ENCODE measurements around the gene LRRC10. TPM values are rescaled to one million over a fixed set of nuclear protein-coding genes. Genes with fewer than 3 reads are reported as not detected.

The LRRC10 gene
- total RNA-seq, 1 experiment from 2014 or later = not detected

DNA sequence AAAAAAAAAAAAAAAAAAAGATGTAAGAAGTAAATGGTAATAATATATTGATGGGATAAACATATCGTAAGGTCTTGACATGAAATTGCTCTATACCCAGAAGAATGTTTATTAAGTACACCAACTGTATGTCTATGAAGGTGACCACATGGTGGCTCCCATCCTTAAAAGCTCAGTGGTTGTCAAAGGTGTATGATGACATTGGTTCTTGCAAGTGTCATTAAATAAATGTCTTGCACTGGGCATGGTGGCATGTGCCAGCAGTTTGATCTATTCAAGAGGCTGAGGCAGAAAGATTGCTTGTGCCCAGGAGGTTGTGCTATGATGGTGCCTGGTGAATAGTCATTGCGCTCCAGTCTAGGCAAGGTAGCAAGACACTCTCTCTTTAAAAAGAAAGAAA lies 15.0 kb downstream of the LRRC10 start:
- intact Hi-C loops (cut with micrococcal nuclease) = no loop called here
- no peak overlapping the region for H3K4me3 Mint-ChIP-seq (ENCODE audit: unreplicated experiment)
- no peaks in the 10 kb centered on the region for H3K9me3 Mint-ChIP-seq (ENCODE audit: unreplicated experiment)
- TF ChIP-seq, protein P1, sequence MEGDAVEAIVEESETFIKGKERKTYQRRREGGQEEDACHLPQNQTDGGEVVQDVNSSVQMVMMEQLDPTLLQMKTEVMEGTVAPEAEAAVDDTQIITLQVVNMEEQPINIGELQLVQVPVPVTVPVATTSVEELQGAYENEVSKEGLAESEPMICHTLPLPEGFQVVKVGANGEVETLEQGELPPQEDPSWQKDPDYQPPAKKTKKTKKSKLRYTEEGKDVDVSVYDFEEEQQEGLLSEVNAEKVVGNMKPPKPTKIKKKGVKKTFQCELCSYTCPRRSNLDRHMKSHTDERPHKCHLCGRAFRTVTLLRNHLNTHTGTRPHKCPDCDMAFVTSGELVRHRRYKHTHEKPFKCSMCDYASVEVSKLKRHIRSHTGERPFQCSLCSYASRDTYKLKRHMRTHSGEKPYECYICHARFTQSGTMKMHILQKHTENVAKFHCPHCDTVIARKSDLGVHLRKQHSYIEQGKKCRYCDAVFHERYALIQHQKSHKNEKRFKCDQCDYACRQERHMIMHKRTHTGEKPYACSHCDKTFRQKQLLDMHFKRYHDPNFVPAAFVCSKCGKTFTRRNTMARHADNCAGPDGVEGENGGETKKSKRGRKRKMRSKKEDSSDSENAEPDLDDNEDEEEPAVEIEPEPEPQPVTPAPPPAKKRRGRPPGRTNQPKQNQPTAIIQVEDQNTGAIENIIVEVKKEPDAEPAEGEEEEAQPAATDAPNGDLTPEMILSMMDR (IDR thresholded peaks at IDR 0.05; ENCODE audit: unreplicated experiment) = no peak
- no peak for DNase-seq (ENCODE audit: unreplicated experiment)
- POLR2A ChIA-PET = interaction anchor here (1.1 kb wide), 1 partner anchor 126 kb away, joined by 3 read pairs; the partner anchor contains the start of gene FRS2
- H3K27me3 Mint-ChIP-seq (ENCODE audit: insufficient read depth, unreplicated experiment) = no peaks in the 10 kb centered on the region
- BruUV-seq (replicated peaks) = no TSS peak
- H3K36me3 Mint-ChIP-seq (ENCODE audit: insufficient read depth, unreplicated experiment) = peaks cover 100% of the 10 kb centered on the region
- CTCF ChIA-PET = interaction anchor here (0.5 kb wide), 1 partner anchor 132 kb away, joined by 3 read pairs; no protein-coding TSS in a partner anchor
- H3K4me1 Mint-ChIP-seq (ENCODE audit: insufficient read depth, unreplicated experiment) = no peaks in the 10 kb centered on the region
- no peak overlapping the region for H3K27ac Mint-ChIP-seq (ENCODE audit: low read depth, unreplicated experiment)

DNA sequence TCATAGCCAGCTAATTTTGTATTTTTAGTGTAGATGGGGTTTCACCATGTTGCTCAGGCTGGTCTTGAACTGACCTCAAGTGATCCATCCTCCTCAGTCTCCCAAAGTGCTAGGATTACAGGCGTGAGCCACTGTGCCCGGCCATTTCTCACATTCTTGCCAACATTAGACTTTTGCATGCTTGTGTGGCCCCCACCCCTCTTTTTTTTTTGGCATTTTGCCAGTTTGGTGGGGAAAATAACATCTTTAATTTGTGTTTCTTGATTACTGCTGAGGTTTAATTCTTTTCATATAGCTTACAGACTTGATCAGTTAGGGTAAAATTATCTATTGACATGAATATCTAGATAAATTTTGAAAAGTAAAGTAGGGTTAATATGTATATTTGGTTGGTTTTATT lies 21.6 kb downstream of the LRRC10 start:
- BruUV-seq (replicated peaks) = no TSS peak
- Mint-ChIP-seq H3K9me3 (ENCODE audit: unreplicated experiment) (no peaks in the 10 kb centered on the region), H3K27me3 (ENCODE audit: insufficient read depth, unreplicated experiment) (no peaks in the 10 kb centered on the region), H3K4me3 (ENCODE audit: unreplicated experiment) (no peak overlapping the region), H3K27ac (ENCODE audit: low read depth, unreplicated experiment) (no peak overlapping the region), H3K36me3 (ENCODE audit: insufficient read depth, unreplicated experiment) (peaks cover 90% of the 10 kb centered on the region), H3K4me1 (ENCODE audit: insufficient read depth, unreplicated experiment) (no peaks in the 10 kb centered on the region)
- CTCF ChIA-PET = interaction anchor here (0.9 kb wide), 1 partner anchor 11 kb away, joined by 3 read pairs; no protein-coding TSS in a partner anchor
- no peak for DNase-seq (ENCODE audit: unreplicated experiment)
- POLR2A ChIA-PET = no interaction called here
- intact Hi-C loops (cut with micrococcal nuclease) = no loop called here
- TF ChIP-seq, protein P1 (IDR thresholded peaks at IDR 0.05; ENCODE audit: unreplicated experiment) = no peak

DNA sequence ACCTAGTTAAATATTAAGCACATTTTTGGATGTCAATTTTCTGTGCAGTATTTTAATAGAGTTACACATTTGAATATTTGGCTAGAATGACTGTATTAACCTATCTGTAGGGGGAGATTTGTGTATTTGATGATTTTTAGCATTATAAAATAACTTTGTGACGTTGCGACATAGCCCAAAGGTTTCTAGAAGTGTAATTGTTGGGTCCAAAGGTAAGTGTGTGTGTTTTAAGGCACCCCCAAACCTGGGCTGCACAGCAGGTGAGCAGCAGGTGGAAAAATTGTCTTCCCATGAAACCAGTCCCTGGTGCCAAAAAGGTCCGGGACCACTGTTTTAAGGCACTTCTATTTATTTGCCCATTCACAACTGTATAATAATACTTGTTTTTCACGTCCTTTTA lies 22.2 kb downstream of the LRRC10 start:
- H3K27me3 Mint-ChIP-seq (ENCODE audit: insufficient read depth, unreplicated experiment) = no peaks in the 10 kb centered on the region
- no peaks in the 10 kb centered on the region for H3K4me1 Mint-ChIP-seq (ENCODE audit: insufficient read depth, unreplicated experiment)
- ChIA-PET CTCF (no interaction called here), POLR2A (no interaction called here)
- H3K4me3 Mint-ChIP-seq (ENCODE audit: unreplicated experiment) = no peak overlapping the region
- DNase-seq (ENCODE audit: unreplicated experiment) = no peak
- no TSS peak for BruUV-seq (replicated peaks)
- H3K27ac Mint-ChIP-seq (ENCODE audit: low read depth, unreplicated experiment) = no peak overlapping the region
- no peaks in the 10 kb centered on the region for H3K9me3 Mint-ChIP-seq (ENCODE audit: unreplicated experiment)
- TF ChIP-seq, protein P1 (IDR thresholded peaks at IDR 0.05; ENCODE audit: unreplicated experiment) = no peak
- H3K36me3 Mint-ChIP-seq (ENCODE audit: insufficient read depth, unreplicated experiment) = peaks cover 84% of the 10 kb centered on the region
- intact Hi-C loops (cut with micrococcal nuclease) = no loop called here

DNA sequence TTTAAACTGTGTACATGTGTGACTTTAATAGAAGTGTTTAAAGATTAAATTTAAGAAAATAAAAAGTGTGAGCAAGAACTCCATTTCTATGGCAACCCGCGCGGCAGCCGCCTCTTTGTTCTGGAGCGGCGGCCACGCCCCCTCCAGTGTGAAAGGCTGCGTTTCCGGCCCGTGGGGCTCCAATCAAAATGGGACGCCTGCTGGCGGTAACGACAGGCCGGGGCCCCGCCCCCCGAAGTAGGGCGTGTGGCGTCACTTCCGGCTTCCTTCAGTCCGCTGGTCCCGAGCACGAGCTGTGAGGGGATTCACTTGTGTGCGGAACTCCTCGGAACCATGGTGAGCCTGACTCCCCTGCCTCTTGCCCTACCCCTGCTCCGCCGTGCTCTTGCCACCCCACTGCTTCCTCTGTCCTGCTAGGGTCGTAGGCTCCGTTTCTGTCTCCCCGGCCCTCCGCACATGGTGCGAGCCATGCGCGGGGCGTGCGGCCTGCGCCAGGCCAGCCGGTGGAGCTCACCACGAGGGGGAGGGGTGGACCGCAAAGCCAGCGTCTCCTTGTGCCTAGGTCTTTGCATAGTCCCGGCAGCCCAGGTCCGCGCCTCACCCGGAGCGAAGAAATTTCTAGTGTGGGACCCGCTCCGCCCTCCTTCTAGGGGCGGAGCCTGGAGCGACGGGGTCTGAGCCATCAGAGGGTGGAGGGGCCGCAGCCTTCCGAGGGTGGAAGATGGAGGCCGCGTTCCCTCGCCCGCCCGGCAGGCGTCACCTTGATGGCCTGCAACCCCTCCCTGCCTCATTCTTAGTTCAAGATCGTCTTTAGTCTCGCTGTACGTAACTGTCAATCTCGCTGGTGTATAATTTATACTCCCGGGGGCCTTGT lies 25.3 kb downstream of the LRRC10 start, which contains the start of gene CCT2:
CCT2 (plus strand) TSS at position 271 of the 874 bp plus-strand sequence; CDS start at position 334, 63 bp downstream.
- intact Hi-C loops (cut with micrococcal nuclease) = loop anchor here (1.0 kb wide), 1 partner anchor 228 kb away; no protein-coding TSS in a partner anchor
- DNase-seq (ENCODE audit: unreplicated experiment) = peak; percentile 94
- no peaks in the 10 kb centered on the region for H3K9me3 Mint-ChIP-seq (ENCODE audit: unreplicated experiment)
- ChIA-PET POLR2A (interaction anchor here (0.6 to 2.2 kb wide), 14 partner anchors 10 to 299 kb away, joined by 3 to 15 read pairs (median 4); partner anchors contain the start of genes FRS2, LRRC10 and RAB3IP), CTCF (interaction anchor here (1.0 to 1.6 kb wide), 3 partner anchors 15 to 196 kb away, joined by 3 to 5 read pairs (median 3); no protein-coding TSS in a partner anchor)
- TF ChIP-seq, protein P1 (IDR thresholded peaks at IDR 0.05; ENCODE audit: unreplicated experiment) = peak; percentile 14
- peak within 1 kb of the TSS; percentile 99 for H3K4me3 Mint-ChIP-seq (ENCODE audit: unreplicated experiment)
- BruUV-seq (replicated peaks) = TSS peak; percentile 94
- H3K27ac Mint-ChIP-seq (ENCODE audit: low read depth, unreplicated experiment) = peak within 1 kb of the TSS; percentile 95
- H3K36me3 Mint-ChIP-seq (ENCODE audit: insufficient read depth, unreplicated experiment) = peaks cover 60% of the 10 kb centered on the region
- no peaks in the 10 kb centered on the region for H3K27me3 Mint-ChIP-seq (ENCODE audit: insufficient read depth, unreplicated experiment)
- no peaks in the 10 kb centered on the region for H3K4me1 Mint-ChIP-seq (ENCODE audit: insufficient read depth, unreplicated experiment)
